HG03108 (cell line): ENCODE results near the gene UBR3.
"Not testable (repeated sequence)": the region's sequence is repeated elsewhere in the genome, so short reads cannot be mapped to it uniquely, and the experiment has no call there.

ENCODE experiments used
- ATAC-seq: cut with Tn5 transposase; IDR thresholded peaks from one replicate; pipeline ENCODE4 v1.9.1; 2021; ENCODE audit warnings: moderate library complexity; ENCODE audit not compliant: unreplicated experiment

The UBR3 gene

GRCh38 chr2:169933124-169933711, 106.0 kb downstream of the UBR3 start:
- peak; percentile 70 for ATAC-seq

GRCh38 chr2:169936652-169937051, 109.4 kb downstream of the UBR3 start:
- ATAC-seq = not testable (repeated sequence)

- no peak for ATAC-seq
These were observed 118.3 kb downstream of the UBR3 start for GRCh38 chr2:169945515-169945914.

DNA sequence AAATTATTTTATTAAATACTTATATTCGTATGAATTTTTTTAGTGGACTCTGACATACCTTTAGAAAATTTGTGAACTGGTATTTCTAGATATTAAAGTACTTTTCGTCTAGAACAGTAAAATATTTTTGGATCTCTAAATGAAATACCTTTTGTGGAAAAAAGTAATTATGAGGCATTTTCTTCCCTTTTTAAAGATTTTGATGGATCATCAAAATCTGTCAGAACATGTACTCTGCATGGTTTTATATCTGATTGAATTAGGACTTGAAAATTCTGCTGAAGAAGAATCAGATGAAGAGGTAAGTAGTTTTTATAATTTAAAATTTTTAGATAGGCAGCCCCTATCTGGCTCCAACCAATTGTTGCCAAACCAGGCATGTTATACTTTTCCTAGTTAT, 118.8 kb downstream of the UBR3 start:
- no peak for ATAC-seq

GRCh38 chr2:169946546-169946945, 119.3 kb downstream of the UBR3 start:
- no peak for ATAC-seq

DNA sequence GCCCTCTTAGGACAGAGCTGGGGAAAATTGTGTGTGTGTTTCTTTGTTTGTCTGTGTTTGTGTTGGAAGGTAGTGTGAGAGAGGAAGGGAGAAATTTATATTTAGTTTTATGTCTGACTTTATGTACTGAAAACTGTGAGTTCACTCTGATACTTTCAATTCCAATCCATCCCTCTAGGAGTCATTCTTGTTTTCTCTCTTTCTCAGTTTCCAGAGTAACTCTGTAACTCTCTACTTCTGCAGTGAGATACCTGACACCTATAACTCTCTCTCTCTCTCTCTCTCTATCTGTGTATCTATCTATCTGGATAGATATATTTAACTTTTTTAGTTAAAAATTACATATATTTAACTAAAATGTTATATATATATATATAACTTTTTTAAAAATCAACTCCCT, 128.7 kb downstream of the UBR3 start:
- no peak for ATAC-seq

- not testable (repeated sequence) for ATAC-seq
These were observed 130.0 kb downstream of the UBR3 start for GRCh38 chr2:169957219-169957618.

DNA sequence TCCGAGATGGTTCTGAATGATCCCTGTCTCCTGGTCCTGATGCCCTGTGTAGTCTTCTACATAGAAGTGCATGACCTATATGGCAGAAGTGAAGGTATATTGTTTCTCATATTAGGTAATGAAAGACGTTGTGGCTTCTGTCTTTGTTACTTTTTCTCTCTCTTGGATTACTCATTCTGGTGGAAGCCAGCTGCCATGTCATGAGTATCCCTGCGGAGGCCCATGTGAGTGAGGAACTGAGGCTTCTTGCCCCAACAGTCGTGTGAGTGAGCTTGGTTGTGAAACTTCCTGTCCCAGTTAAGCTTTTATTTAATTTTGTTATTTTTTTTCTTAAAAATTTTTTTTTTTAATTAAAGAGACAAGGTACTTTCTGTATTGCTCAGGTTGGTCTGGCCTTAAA, 134.7 kb downstream of the UBR3 start:
- ATAC-seq = no peak

DNA sequence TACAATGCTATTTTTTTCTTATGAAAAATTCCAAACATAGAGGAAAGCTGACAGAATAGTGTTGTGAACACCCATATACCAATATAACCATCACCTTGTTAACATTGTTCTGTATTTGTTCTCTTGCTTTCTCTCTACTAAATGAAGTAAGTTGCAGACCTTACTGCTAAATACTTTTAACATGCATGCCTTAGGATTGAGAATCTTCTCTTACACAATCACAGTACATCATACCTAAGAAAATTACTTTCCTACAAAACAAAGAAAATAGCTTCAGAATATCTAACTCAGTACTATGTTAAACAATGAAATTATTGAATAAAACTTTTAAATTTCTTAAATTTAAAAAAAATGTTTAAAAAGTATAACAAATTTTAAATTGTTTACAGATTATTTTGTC, 136.5 kb downstream of the UBR3 start:
- ATAC-seq = no peak

GRCh38 chr2:169964740-169965139, 137.5 kb downstream of the UBR3 start:
- no peak for ATAC-seq

GRCh38 chr2:169965495-169965894, 138.2 kb downstream of the UBR3 start:
- ATAC-seq = no peak

DNA sequence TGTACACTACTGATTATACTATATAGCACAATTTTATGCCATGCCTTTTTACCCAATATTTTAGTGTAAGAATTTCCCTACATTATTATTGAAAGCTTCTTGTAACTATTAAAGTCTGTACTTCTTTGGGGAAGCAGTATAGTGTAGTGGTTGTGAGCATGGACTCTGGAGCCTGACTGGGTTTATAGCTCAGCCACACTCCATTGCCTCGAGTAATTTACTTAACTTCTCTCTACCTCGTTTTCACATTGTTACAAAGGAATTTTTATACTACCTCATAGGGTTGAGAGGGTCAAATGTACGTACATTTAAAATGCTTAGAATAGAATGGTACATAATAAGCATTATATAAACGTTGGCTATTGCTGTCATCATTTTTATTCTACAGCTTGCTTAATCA, 139.2 kb downstream of the UBR3 start:
- ATAC-seq = no peak

GRCh38 chr2:169968743-169969142, 141.5 kb downstream of the UBR3 start:
- ATAC-seq = no peak

GRCh38 chr2:169975221-169975620, 148.0 kb downstream of the UBR3 start:
- no peak for ATAC-seq

DNA sequence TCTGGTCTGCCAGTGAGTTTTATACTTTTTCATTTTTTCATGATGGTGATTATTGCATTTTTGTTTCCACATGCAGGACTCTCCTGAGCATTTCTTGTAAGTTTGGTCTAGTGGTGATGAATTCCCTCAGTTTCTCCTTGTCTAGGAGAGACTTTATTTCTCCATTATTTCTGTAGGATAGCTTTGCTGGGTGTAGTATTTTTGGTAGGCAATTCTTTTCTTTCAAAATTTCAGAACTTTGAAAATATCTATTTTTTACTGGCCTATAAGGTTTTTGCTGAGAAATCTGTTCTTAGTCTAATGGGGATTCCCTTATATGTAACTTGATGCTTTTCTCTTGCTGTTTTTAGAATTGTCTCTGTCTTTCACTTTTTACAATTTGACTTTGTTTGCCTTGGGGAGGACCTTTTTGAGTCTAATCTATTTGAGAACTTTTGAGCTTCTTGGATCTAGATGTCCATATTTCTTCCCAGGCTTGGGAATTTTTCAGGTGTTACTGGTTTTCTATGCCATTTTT, 149.1 kb downstream of the UBR3 start:
- no peak for ATAC-seq

DNA sequence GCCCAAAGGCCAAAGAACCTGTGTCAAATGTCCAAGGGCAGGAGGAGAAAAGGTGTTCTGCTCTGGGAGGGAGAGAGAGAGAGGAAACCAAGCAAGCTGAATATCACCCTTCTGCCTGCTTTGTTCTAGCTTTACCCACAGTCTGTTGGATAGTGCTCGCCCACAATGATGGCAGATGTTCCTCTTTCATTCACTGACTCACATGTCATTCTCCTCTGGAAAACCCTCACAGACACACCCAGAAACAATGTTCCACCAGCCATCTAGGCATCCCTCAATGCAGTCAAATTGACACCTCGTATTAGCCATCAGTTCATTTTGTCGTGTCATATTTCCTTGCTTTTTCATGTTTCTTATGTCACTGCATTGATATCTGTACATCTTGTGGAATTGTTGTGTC, 150.3 kb downstream of the UBR3 start:
- no peak for ATAC-seq

DNA sequence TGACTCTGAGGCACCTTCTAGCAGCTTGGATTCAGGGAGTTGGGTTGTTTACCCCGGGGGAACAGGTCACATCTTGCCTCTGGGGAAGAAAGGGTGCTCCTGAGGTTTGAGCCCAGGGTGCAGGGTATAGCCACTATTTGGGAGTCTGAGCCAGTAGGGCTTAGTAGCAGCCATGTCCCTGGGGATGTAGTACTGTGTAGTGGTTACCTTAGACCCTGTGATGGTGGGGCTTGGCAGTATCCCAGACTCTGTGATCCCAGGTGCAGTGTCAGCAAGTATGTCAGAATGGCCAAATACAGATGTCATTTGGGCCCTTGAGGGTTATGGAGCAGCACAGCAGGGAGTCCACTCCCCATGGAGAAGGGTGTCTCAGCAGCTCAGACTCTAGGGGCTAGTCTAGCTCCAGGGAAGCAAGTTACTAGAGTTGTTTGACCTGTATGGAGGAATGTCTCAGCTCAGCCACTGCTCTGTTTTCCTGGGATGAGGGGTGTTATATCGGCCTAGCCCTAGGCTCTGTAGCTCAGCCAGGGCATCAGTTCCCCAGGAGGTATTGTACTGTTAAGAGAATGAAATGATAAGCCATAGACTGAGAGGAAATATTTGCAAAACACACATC, 151.3 kb downstream of the UBR3 start:
- no peak for ATAC-seq

DNA sequence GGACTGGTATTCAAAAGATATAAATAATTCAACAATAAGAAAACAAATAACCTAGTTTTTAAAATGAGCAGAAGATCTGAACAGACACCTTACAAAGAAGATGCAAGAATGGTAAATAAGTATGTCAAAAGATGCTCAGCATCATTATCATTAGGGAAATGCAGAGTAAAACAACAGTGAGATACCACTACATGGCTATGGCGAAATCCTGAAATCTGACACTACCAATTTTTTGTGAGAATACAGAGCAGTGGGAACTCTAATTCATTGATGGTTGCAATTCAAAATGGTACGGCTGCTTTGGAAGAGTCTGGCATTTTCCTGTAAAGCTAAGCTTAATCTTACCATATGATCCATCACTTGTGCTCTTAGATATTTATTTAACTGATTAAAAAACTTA, 151.8 kb downstream of the UBR3 start:
- no peak for ATAC-seq

DNA sequence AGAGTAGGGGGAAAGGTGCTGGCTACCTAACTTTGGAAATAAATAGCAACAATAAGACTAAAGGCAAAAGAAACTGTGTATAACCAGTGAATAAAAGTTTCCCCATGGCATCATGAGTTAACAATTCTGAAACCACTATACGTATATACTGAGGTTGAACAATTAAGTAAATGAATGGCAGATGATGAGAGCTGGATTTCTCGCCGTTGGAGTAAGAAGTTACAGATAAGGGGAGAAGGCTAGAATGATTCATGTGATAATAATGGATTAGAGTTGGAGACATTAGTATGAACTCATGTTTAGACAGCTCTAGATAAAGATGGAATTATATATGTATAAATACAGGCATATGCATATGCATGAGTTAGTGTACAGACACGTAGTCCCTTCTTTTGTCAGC, 152.7 kb downstream of the UBR3 start:
- no peak for ATAC-seq

DNA sequence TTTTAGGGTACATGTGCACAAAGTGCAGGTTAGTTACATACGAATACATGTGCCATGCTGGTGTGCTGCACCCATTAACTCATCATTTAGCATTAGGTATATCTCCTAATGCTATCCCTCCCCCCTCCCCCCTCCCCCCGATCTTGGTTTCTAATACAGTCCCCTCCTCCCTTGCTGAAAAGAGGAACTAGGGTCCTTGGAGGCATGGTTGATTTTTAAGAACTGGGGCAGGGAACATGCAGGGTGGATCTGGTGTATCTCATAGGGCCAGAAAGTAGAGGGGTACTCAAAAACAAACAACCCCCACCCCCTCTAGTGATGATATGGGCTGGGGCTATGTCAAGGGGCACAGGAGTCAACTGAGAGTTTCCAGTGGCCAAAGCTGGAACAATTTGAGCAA, 153.4 kb downstream of the UBR3 start:
- no peak for ATAC-seq

DNA sequence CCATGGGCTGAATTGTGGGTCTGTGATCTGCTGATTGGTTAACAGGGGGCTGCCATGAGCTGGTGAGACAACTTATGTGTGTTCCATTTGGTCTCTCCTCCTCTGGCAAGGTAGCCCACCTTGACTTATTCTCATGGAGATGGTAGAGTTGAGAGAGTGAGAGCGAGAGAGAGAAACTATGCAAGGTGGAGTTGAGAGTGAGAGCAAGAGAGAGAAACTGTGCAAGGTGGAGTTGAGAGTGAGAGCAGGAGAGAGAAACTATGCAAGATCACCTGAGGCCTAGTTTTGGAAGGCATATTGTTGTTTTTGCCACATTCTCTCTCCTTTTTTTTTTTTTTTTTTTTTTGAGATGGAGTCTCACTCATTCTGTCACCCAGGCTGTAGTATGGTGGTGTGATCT, 155.7 kb downstream of the UBR3 start:
- ATAC-seq = no peak

DNA sequence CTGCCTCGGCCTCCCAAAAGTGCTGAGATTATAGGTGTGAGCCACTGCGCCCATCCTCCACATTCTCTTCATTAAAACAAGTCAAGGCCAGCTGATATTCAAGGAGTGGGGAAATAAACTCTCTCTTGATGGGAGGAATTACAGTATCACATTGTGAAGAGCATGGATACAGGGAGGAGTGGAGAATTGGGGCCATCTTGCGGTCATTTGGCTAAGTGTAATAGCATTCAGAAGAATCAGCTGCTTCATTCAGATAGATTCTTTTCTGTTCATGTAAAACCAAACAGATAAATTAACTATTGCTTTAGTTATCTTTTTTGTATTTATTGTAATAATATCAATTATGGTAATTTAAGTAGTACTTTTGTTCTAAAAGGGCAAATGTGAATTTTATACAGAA, 156.3 kb downstream of the UBR3 start:
- no peak for ATAC-seq

DNA sequence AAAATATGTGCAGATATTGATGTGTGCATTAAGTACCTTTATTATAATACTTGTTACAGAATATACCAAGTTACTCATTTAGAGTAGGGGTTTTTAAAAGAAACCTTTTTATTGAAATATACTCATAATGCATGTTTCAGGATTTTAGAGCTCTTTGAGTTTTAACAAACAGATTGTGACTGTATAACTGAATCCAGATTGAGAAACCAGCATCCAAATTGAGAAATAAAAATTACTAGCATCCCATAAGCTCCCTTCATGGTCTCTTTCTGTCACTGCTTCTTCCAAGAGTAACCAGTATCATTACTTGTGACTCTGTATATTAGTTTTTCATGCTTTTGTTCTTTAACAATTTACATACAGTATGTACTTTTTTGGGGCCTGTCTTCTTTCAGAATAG, 156.9 kb downstream of the UBR3 start:
- ATAC-seq = no peak
